HL-60 (cell line): Measurements from ENCODE around the gene OTX2.

Experiments
- CTCF ChIP-seq: IDR thresholded peaks from one replicate; pipeline ENCODE4 v1.5.1; 2011; ENCODE audit warnings: low read length, control low read depth, inconsistent platforms; ENCODE audit not compliant: insufficient read depth
- GABPA ChIP-seq: IDR thresholded peaks from 2 replicates; pipeline ENCODE4 v1.6.1; 2012; ENCODE audit warnings: low read depth
- POLR2AphosphoS5 ChIP-seq: IDR thresholded peaks from 2 replicates; pipeline ENCODE4 v1.6.1; 2012; ENCODE audit warnings: low read depth
- REST ChIP-seq: IDR thresholded peaks from 2 replicates; pipeline ENCODE4 v1.6.1; 2012; ENCODE audit warnings: low read depth; ENCODE audit not compliant: insufficient replicate concordance
- SPI1 ChIP-seq: IDR thresholded peaks from 2 replicates; pipeline ENCODE4 v1.6.1; 2012; ENCODE audit warnings: low read depth, mild to moderate bottlenecking, borderline replicate concordance

GRCh38 chr14:56817396-56817921 lies 7.2 kb upstream of the OTX2 start:
- no peak for TF ChIP-seq CTCF
- no peak for TF ChIP-seq POLR2AphosphoS5
- no peak for TF ChIP-seq REST
- no peak for TF ChIP-seq GABPA
- no peak for TF ChIP-seq SPI1
